Brain microvascular endothelial cell (primary cell): Measurements from ENCODE around the gene PACSIN2.
"Not testable (repeated sequence)": the region's sequence is repeated elsewhere in the genome, so short reads cannot be mapped to it uniquely, and the experiment has no call there.

Experiments
- DNase-seq: peaks from one replicate; pipeline ENCODE4 v3.0.0-alpha.2; 2020
- H3K27ac ChIP-seq: fragments of 250-450 bp; sonication (Bioruptor Pico); 2 replicates; pipeline ENCODE4 v1.5.1; 2020; ENCODE audit warnings: mild to moderate bottlenecking, moderate library complexity
- H3K27me3 ChIP-seq: fragments of 250-450 bp; sonication (Bioruptor Pico); replicated peaks from 2 replicates; pipeline ENCODE4 v1.5.1; 2020; ENCODE audit warnings: mild to moderate bottlenecking
- H3K36me3 ChIP-seq: fragments of 250-450 bp; sonication (Bioruptor Pico); replicated peaks from 2 replicates; pipeline ENCODE4 v1.5.1; 2020; ENCODE audit warnings: mild to moderate bottlenecking
- H3K4me3 ChIP-seq: 2 replicates; pipeline ENCODE4 v1.5.1; 2011; ENCODE audit warnings: low read depth, mild to moderate bottlenecking, control low read depth, low read length, moderate library complexity
- in situ Hi-C: cut with HindIII; loops from 2 replicates; pipeline ENCODE4 v1.10.0; 2017; ENCODE audit warnings: low sequenced_read_pairs, low pct_ligation_motif_present
- TF ChIP-seq, protein P1 (sequence below): IDR thresholded peaks from 2 replicates; pipeline ENCODE4 v1.5.1; 2011; ENCODE audit warnings: low read depth, mild to moderate bottlenecking, moderate library complexity, low read length, control low read depth, inconsistent platforms; ENCODE audit errors: missing control alignments

PACSIN2 gene

DNA sequence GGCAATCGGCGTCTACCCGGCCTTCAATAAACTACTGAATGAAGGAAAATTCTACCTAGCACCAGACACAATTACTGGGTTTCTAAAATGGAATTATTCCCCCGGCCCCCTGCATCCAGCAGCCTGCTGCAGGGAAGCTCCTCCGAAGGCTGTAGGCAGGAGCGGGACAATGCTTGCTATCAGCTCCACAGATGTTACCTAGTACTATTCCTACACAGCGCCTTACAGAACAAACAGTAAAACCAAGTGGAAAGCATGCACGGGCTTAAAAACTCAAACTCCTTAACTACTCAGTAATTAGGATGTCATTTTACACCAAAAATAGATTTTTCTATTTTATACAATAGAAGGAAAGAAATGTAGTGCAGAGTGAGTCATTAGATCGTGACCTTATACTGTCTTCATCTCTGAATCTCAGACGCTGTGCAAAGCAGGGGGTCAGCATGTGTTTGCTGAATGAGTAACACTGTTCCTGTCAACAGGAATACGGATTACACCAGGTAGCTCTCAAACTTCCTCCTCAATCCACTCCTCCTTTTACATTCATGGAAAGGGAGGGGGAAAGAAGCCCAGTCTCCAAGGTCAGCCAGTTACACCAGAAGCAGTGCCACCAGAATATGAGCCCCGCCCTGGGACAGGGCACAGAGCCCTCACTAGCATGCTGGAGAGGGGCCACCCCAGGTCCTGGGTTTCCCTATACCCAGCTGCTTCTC is 74.9 kb downstream of the PACSIN2 start:
- DNase-seq, result peak; percentile 87
- no peaks in the 10 kb centered on the region for H3K36me3 ChIP-seq
- H3K27ac ChIP-seq, result peak overlapping the region; percentile 94
- in situ Hi-C loops, result no loop called here
- H3K4me3 ChIP-seq, result no peak overlapping the region
- TF ChIP-seq, protein P1, sequence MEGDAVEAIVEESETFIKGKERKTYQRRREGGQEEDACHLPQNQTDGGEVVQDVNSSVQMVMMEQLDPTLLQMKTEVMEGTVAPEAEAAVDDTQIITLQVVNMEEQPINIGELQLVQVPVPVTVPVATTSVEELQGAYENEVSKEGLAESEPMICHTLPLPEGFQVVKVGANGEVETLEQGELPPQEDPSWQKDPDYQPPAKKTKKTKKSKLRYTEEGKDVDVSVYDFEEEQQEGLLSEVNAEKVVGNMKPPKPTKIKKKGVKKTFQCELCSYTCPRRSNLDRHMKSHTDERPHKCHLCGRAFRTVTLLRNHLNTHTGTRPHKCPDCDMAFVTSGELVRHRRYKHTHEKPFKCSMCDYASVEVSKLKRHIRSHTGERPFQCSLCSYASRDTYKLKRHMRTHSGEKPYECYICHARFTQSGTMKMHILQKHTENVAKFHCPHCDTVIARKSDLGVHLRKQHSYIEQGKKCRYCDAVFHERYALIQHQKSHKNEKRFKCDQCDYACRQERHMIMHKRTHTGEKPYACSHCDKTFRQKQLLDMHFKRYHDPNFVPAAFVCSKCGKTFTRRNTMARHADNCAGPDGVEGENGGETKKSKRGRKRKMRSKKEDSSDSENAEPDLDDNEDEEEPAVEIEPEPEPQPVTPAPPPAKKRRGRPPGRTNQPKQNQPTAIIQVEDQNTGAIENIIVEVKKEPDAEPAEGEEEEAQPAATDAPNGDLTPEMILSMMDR, result no peak
- no peaks in the 10 kb centered on the region for H3K27me3 ChIP-seq

- Histone ChIP-seq H3K27me3 (no peaks in the 10 kb centered on the region), H3K36me3 (no peaks in the 10 kb centered on the region), H3K27ac (peak overlapping the region; percentile 94), H3K4me3 (no peak overlapping the region)
- TF ChIP-seq, protein P1, result no peak
- in situ Hi-C loops, result no loop called here
- DNase-seq, result no peak
Measured at GRCh38 chr22:42939451-42939881, 75.5 kb downstream of the PACSIN2 start.

- Histone ChIP-seq H3K27ac (peak overlapping the region; percentile 94), H3K27me3 (no peaks in the 10 kb centered on the region), H3K4me3 (no peak overlapping the region), H3K36me3 (no peaks in the 10 kb centered on the region)
- in situ Hi-C loops, result no loop called here
- DNase-seq, result no peak
- TF ChIP-seq, protein P1, result no peak
Measured at GRCh38 chr22:42938976-42939375, 76.0 kb downstream of the PACSIN2 start.

- no peak overlapping the region for H3K4me3 ChIP-seq
- no peaks in the 10 kb centered on the region for H3K36me3 ChIP-seq
- in situ Hi-C loops, result no loop called here
- DNase-seq, result no peak
- H3K27ac ChIP-seq, result peak overlapping the region; percentile 94
- TF ChIP-seq, protein P1, result no peak
- no peaks in the 10 kb centered on the region for H3K27me3 ChIP-seq
Measured at GRCh38 chr22:42938449-42938848, 76.5 kb downstream of the PACSIN2 start.

- no peaks in the 10 kb centered on the region for H3K27me3 ChIP-seq
- peak; percentile 86 for DNase-seq
- no peaks in the 10 kb centered on the region for H3K36me3 ChIP-seq
- TF ChIP-seq, protein P1, result no peak
- H3K4me3 ChIP-seq, result no peak overlapping the region
- in situ Hi-C loops, result no loop called here
- peak overlapping the region; percentile 72 for H3K27ac ChIP-seq
Measured at GRCh38 chr22:42937164-42937843, 77.6 kb downstream of the PACSIN2 start.

GRCh38 chr22:42936680-42937079 is 78.3 kb downstream of the PACSIN2 start:
- H3K36me3 ChIP-seq, H3K27me3 ChIP-seq, H3K4me3 ChIP-seq, in situ Hi-C loops, DNase-seq: not testable (repeated sequence)
- peak overlapping the region; percentile 72 for H3K27ac ChIP-seq
